SH-SY5Y (cell line): ENCODE results near the gene CRADD.

Experiments
- GATA2 ChIP-seq: IDR thresholded peaks from 2 replicates; pipeline ENCODE4 v1.6.1; 2011; ENCODE audit warnings: mild to moderate bottlenecking, low read depth, low read length
- GATA3 ChIP-seq: IDR thresholded peaks from 2 replicates; pipeline ENCODE4 v1.6.1; 2011; ENCODE audit warnings: low read depth, mild to moderate bottlenecking, low read length, moderate library complexity

DNA sequence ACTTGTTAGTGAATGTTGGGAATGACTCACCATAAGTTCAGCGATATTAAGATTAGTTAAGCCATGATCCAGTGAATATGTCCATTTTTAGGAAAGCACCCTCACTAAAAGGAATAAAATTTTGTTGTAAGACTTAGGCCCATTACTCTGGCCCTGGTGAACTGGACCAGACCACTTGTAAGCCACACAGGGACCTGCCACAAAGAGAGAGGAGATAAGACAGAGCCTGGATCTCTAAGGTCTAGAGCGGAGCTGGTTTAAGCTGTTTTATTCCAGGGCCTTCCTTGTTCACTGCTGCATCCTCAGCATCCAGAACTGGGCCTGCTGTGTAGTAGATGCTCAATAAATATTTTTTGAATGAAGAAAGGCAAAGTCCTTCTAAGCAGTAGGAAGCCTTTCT is 79.1 kb downstream of the CRADD start:
- no peak for TF ChIP-seq GATA2
- TF ChIP-seq GATA3: no peak
